Activated CD8-positive, alpha-beta T cell treated with anti-CD3 and anti-CD28 coated beads, Interleukin-2, amount 10 ng/mL, durations not matched to agents 7 days and 5 days (primary cell): Measurements from ENCODE around the gene PCCA. TPM values are rescaled to one million over a fixed set of nuclear protein-coding genes. Genes with fewer than 3 reads are reported as not detected.

Source experiments
- ATAC-seq: fragments of 150-1000 bp; cut with Tn5 transposase; one replicate; pipeline ENCODE4 v1.10.0; 2021; ENCODE audit warnings: moderate library complexity
- CTCF ChIA-PET: fragments of 350-600 bp; sonication (Branson Sonifier 250); formaldehyde crosslinking; loops from one replicate; lab custom pipeline; 2021; ENCODE audit warnings: antibody characterized with exemption; lab: Charles Lee
- POLR2A ChIA-PET: fragments of 350-600 bp; sonication (Branson Sonifier 250); formaldehyde crosslinking; loops from one replicate; lab custom pipeline; 2021; ENCODE audit warnings: antibody characterized with exemption; lab: Charles Lee
- DNase-seq: peaks from one replicate; pipeline ENCODE4 v3.0.0-alpha.2; 2020
- H3K27ac Mint-ChIP-seq: one replicate; pipeline ENCODE4 v1.8.0; 2021; ENCODE audit warnings: mild to moderate bottlenecking, mixed read lengths
- H3K27me3 Mint-ChIP-seq: one replicate; pipeline ENCODE4 v1.8.0; 2021; ENCODE audit warnings: low read depth, mixed read lengths
- H3K36me3 Mint-ChIP-seq: one replicate; pipeline ENCODE4 v1.8.0; 2021; ENCODE audit warnings: low read depth, mixed read lengths
- H3K4me1 Mint-ChIP-seq: one replicate; pipeline ENCODE4 v1.8.0; 2021; ENCODE audit warnings: low read depth, mixed read lengths
- H3K4me3 Mint-ChIP-seq: one replicate; pipeline ENCODE4 v1.8.0; 2021; ENCODE audit warnings: mild to moderate bottlenecking, mixed read lengths
- H3K9me3 Mint-ChIP-seq: one replicate; pipeline ENCODE4 v1.8.0; 2022; ENCODE audit warnings: mixed read lengths; ENCODE audit not compliant: insufficient read depth
- total RNA-seq, 2 experiments: library from RNA; stranded (reverse); gene quantifications; one replicate each; pipeline ENCODE4 v1.2.3, GENCODE V29; 2021

The PCCA gene
- total RNA-seq, 2 experiments from 2014 or later, result 11.4 to 12.2 TPM

DNA sequence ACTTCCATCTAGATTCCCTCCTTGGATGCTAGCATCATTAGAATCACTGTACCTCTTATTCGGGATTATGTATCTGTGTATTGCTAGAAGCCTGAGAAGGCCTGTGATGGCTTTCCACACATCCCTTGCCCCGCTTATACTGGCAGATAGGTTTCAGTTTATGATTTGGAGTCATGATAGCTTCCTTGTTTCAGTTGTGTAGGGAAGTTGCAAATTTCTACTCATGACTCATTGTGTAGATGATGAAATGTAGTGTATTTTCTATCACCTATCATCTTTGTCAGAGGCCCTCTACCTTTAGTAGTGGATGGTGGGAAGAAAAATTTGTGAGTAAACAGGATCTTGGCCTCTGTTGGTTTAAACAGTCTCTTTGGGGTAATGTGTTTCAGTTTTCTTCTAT, 334.5 kb downstream of the PCCA start:
- no peaks in the 10 kb centered on the region for H3K9me3 Mint-ChIP-seq
- ATAC-seq (no peak), DNase-seq (no peak)
- no peak overlapping the region for H3K27ac Mint-ChIP-seq
- no peaks in the 10 kb centered on the region for H3K36me3 Mint-ChIP-seq
- no peak overlapping the region for H3K4me3 Mint-ChIP-seq
- peaks cover 6% of the 10 kb centered on the region for H3K4me1 Mint-ChIP-seq
- ChIA-PET POLR2A (no interaction called here), CTCF (no interaction called here)
- no peaks in the 10 kb centered on the region for H3K27me3 Mint-ChIP-seq

- ATAC-seq (no peak), DNase-seq (no peak)
- ChIA-PET CTCF (no interaction called here), POLR2A (no interaction called here)
- Mint-ChIP-seq H3K27me3 (no peaks in the 10 kb centered on the region), H3K4me3 (no peak overlapping the region), H3K4me1 (peaks cover 22% of the 10 kb centered on the region), H3K9me3 (peaks cover 5% of the 10 kb centered on the region), H3K27ac (no peak overlapping the region), H3K36me3 (peaks cover 11% of the 10 kb centered on the region)
Observed at GRCh38 chr13:100428986-100429385, 340.1 kb downstream of the PCCA start.

DNA sequence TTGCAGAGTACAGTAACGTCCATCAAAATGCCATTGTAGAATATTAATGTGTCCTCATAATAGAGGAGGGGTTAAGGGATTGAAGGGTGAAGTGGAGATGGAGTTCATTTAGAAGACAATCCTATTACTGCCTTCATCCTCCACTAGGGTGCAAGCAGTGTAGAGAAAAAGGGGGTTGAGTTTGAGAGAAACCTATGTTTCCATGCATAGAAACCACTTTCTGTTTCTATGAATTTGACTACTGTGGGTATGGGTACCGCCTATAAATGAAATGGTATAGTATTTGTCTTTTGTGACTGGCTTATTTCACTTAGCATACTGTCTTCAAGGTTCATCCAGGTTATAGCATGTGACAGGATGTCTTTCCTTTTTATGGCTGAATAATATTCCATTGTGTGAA, 343.7 kb downstream of the PCCA start:
- peaks cover 38% of the 10 kb centered on the region for H3K4me1 Mint-ChIP-seq
- ChIA-PET CTCF (no interaction called here), POLR2A (no interaction called here)
- DNase-seq (no peak), ATAC-seq (no peak)
- no peak overlapping the region for H3K4me3 Mint-ChIP-seq
- H3K36me3 Mint-ChIP-seq, result peaks cover 18% of the 10 kb centered on the region
- H3K27me3 Mint-ChIP-seq, result no peaks in the 10 kb centered on the region
- no peak overlapping the region for H3K27ac Mint-ChIP-seq
- peaks cover 5% of the 10 kb centered on the region for H3K9me3 Mint-ChIP-seq

- Mint-ChIP-seq H3K9me3 (peaks cover 5% of the 10 kb centered on the region), H3K4me1 (peaks cover 38% of the 10 kb centered on the region), H3K27ac (peak overlapping the region; percentile 20), H3K36me3 (peaks cover 21% of the 10 kb centered on the region), H3K4me3 (no peak overlapping the region), H3K27me3 (no peaks in the 10 kb centered on the region)
- ATAC-seq, result peak; percentile 20
- no peak for DNase-seq
- CTCF ChIA-PET, result interaction anchor here (0.6 to 1.4 kb wide), 2 partner anchors 9 to 777 kb away, joined by 3 to 5 read pairs; no protein-coding TSS in a partner anchor
- POLR2A ChIA-PET, result interaction anchor here (0.6 to 0.9 kb wide), 2 partner anchors 40 to 317 kb away, joined by 3 to 4 read pairs; no protein-coding TSS in a partner anchor
Observed at GRCh38 chr13:100433475-100433874, 344.6 kb downstream of the PCCA start.

DNA sequence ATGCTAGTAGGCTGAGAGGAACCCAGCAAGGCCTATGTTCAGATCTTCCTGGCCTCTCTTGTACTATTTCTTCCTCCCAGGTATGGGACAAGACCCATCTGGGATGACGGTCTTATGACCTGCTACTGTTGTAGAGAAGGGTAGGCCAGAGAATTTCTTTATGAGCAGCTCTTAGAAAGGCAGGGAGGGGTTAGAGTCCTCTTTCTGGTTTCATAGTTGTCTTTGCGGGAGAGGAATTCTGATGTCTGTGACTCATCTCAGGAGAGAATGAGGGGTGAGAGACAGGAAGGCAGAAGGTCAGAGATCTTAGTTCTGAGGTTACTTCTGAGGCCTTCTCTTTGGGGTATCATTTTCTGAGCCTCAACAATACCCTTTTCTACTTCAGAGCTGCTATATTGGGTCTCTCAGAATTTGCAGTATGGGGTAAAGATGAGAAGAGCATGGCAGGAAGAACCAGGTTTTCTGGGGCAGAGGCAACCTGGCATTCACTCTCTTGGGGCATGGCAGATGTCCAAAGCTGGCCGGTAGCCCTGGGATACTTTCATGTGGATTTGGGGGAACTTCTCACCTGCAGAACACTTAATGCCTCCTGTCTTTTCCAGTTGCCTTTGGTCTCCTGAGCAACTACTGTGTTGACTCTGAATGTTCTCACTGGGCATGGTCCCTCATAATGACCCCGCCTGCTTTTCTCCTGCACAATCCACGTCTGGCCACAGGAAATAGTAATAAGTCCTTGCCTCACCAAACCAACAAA, 345.3 kb downstream of the PCCA start:
- H3K27ac Mint-ChIP-seq, result peak overlapping the region; percentile 20
- H3K4me3 Mint-ChIP-seq, result no peak overlapping the region
- no peaks in the 10 kb centered on the region for H3K27me3 Mint-ChIP-seq
- H3K36me3 Mint-ChIP-seq, result peaks cover 21% of the 10 kb centered on the region
- ChIA-PET CTCF (interaction anchor here (1.4 kb wide), 1 partner anchor 778 kb away, joined by 5 read pairs; no protein-coding TSS in a partner anchor), POLR2A (interaction anchor here (0.9 kb wide), 1 partner anchor 41 kb away, joined by 4 read pairs; no protein-coding TSS in a partner anchor)
- peaks cover 35% of the 10 kb centered on the region for H3K4me1 Mint-ChIP-seq
- H3K9me3 Mint-ChIP-seq, result peaks cover 5% of the 10 kb centered on the region
- DNase-seq (no peak), ATAC-seq (peak; percentile 65)

- ChIA-PET CTCF (no interaction called here), POLR2A (no interaction called here)
- no peak for ATAC-seq
- no peak for DNase-seq
- H3K27me3 Mint-ChIP-seq, result no peaks in the 10 kb centered on the region
- peaks cover 5% of the 10 kb centered on the region for H3K9me3 Mint-ChIP-seq
- no peak overlapping the region for H3K4me3 Mint-ChIP-seq
- H3K27ac Mint-ChIP-seq, result no peak overlapping the region
- peaks cover 21% of the 10 kb centered on the region for H3K36me3 Mint-ChIP-seq
- H3K4me1 Mint-ChIP-seq, result peaks cover 35% of the 10 kb centered on the region
Observed at GRCh38 chr13:100436099-100436498, 347.2 kb downstream of the PCCA start.

DNA sequence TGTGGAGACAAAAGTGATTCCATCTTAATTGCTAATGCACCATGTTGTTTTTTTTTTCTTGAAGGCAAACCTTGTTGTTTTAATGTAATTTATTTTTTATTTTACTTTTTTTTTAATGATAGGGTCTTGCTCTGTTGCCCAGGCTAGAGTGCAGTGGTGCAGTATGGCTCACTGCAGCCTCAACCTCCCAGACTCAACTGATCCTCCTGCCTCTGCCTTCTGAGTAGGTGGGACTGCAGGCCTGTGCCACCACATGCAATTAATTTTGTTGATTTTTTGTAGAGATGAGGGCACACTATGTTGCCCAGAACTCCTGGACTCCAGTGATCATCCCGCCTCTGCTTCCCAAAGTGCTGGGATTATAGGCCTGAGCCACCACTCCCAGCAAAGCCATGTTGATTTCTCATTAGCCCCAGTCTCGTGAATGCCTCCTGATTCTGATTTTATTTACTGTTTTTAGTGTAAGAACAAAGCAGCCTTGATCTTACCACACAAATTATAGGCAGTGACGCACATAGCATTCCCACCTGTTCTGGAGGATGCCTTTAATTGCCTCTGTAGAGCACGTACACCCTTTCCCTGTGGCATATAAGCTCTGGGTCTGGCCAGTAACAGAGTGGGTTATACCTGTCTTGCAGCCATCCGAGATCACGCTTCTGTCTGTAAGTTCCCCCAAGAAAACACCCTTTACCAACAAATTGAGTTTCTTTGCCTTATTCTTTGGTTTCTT, 349.3 kb downstream of the PCCA start:
- H3K9me3 Mint-ChIP-seq, result no peaks in the 10 kb centered on the region
- H3K27ac Mint-ChIP-seq, result no peak overlapping the region
- H3K4me3 Mint-ChIP-seq, result no peak overlapping the region
- POLR2A ChIA-PET, result no interaction called here
- H3K36me3 Mint-ChIP-seq, result peaks cover 12% of the 10 kb centered on the region
- DNase-seq (no peak), ATAC-seq (no peak)
- H3K27me3 Mint-ChIP-seq, result no peaks in the 10 kb centered on the region
- CTCF ChIA-PET, result no interaction called here
- H3K4me1 Mint-ChIP-seq, result peaks cover 24% of the 10 kb centered on the region

DNA sequence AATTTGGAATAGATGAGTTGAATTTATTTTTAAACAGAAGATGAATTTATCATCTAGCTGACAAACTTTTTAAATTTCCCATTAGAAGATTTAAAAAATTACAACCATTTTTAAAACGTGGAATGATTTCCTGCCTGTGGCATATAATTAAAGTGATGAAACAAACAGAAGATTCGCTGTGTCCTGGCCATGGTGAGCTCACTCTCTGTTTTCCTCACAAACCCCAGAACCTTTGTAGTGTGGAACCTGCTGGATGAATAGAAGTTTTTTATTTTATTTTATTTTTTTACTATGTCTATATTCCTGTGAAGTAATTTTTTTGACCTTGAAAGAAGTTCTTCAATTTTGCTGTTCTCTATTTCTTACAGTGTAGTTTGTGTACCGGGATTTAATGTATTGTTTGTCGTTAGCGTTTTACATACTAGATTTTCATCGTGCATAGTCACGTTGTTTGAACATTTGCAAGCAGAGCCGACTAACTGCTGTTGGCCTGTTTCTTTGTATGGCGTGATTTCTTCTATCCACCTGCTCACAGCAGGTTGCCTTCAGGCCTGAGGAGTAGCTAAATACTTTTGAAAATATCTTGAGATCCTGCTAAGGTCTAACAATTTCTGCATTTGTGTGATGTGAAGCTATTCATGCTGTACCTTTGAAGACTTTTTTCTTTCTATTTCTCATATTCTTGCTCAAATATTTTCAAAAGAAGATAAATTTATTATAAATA, 350.5 kb downstream of the PCCA start:
- H3K27ac Mint-ChIP-seq, result no peak overlapping the region
- DNase-seq (no peak), ATAC-seq (no peak)
- peaks cover 14% of the 10 kb centered on the region for H3K4me1 Mint-ChIP-seq
- H3K27me3 Mint-ChIP-seq, result no peaks in the 10 kb centered on the region
- H3K4me3 Mint-ChIP-seq, result no peak overlapping the region
- ChIA-PET POLR2A (no interaction called here), CTCF (interaction anchor here (0.6 kb wide), 1 partner anchor 21 kb away, joined by 3 read pairs; no protein-coding TSS in a partner anchor)
- H3K9me3 Mint-ChIP-seq, result no peaks in the 10 kb centered on the region
- H3K36me3 Mint-ChIP-seq, result peaks cover 9% of the 10 kb centered on the region

- CTCF ChIA-PET, result no interaction called here
- H3K27ac Mint-ChIP-seq, result no peak overlapping the region
- peaks cover 2% of the 10 kb centered on the region for H3K4me1 Mint-ChIP-seq
- no peak for DNase-seq
- ATAC-seq, result no peak
- no peaks in the 10 kb centered on the region for H3K27me3 Mint-ChIP-seq
- H3K9me3 Mint-ChIP-seq, result no peaks in the 10 kb centered on the region
- H3K36me3 Mint-ChIP-seq, result peaks cover 4% of the 10 kb centered on the region
- no peak overlapping the region for H3K4me3 Mint-ChIP-seq
- POLR2A ChIA-PET, result no interaction called here
Observed at GRCh38 chr13:100440751-100441425, 352.0 kb downstream of the PCCA start.

DNA sequence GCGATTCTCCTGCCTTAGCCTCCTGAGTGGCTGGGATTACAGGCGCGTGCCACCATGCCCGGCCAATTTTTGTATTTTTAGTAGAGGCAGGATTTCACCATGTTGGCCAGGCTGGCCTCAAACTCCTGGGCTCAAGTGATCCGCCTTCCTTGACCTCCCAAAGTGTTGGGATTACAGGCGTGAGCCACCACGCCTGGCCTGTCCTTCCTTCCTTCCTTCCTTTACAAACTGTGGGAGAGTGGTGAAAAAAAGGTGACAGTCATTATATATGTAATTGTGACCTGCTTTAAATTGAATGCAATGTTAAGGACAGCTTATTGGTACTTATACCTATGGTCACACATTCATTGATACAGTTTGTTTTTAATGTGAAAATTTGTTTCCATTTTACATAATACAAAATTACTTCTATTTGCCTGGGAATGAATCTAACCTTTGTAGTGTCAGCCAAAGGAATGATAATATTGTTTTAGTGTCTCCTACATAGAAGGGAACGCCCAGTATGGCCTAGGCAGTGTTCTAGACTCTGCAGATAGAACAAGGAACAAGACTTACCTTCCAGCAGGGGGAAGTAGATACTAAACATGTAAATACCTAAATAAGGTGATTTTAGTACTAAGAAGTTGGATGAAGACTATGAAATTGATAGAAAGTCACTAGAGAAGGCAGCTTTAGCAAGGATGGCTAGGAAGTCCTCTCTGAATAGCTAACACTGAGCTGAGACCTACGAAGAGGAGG, 353.4 kb downstream of the PCCA start:
- H3K36me3 Mint-ChIP-seq, result peaks cover 3% of the 10 kb centered on the region
- no peaks in the 10 kb centered on the region for H3K9me3 Mint-ChIP-seq
- no peak overlapping the region for H3K4me3 Mint-ChIP-seq
- ChIA-PET POLR2A (no interaction called here), CTCF (interaction anchor here (1.4 kb wide), 1 partner anchor 9 kb away, joined by 3 read pairs; no protein-coding TSS in a partner anchor)
- DNase-seq (no peak), ATAC-seq (no peak)
- H3K27ac Mint-ChIP-seq, result no peak overlapping the region
- H3K27me3 Mint-ChIP-seq, result no peaks in the 10 kb centered on the region
- H3K4me1 Mint-ChIP-seq, result peaks cover 2% of the 10 kb centered on the region
